Thyroid gland (tissue), 4 donors: ENCODE results near the gene BCL3.

Experiments
- POLR2A ChIP-seq, 2 donors: fragments of 450-650 bp; IDR thresholded peaks; one replicate each; pipeline ENCODE4 v1.6.1; 2017; ENCODE audit warnings: antibody characterized with exemption in 2 of 2, mild to moderate bottlenecking in 2 of 2, moderate library complexity in 1 of 2
- TF ChIP-seq, protein P1 (sequence below), 6 experiments: fragments of 200-600 bp in 3 of 6; fragments of 450-650 bp in 3 of 6; sonication (generic) in 3 of 6; IDR thresholded peaks; one replicate each; pipeline ENCODE4 v1.5.1; 2016 to 2019; ENCODE audit warnings: antibody characterized with exemption in 6 of 6, mild to moderate bottlenecking in 2 of 6, inconsistent platforms in 1 of 6, moderate library complexity in 1 of 6

DNA sequence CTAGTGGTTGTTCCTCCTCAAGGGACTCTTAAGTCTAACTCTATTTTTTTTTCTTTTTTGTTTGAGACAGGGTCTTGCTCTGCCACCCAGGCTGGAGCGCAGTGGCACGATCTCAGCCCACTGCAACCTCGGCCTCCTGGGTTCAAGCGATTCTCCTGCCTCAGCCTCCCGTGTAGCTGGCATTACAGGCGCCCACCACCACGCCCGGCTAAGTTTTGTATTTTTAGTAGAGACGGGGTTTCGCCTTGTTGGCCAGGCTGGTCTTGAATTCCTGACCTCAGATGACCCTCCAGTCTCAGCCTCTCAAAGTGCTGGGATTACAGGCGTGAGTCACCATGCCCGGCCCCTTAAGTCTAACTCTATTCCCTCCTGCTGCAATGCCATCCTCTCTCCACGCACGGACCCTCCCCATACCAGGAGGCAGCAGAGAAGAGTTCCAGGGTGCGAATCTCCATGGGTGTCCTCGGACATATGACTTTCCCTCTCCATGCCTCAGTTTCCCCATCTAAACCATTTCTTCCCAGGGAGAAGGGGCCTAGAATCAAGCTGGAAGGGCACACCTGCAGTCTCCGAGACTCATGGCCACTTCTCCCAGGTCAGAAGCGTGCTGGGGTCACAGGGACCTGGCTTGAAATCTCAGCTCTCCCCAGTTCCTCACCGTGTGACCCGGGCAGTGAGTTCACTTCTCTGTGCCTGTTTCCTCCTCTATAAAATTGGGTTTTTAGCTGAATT, 6.0 kb upstream of the BCL3 start:
- TF ChIP-seq, protein P1, sequence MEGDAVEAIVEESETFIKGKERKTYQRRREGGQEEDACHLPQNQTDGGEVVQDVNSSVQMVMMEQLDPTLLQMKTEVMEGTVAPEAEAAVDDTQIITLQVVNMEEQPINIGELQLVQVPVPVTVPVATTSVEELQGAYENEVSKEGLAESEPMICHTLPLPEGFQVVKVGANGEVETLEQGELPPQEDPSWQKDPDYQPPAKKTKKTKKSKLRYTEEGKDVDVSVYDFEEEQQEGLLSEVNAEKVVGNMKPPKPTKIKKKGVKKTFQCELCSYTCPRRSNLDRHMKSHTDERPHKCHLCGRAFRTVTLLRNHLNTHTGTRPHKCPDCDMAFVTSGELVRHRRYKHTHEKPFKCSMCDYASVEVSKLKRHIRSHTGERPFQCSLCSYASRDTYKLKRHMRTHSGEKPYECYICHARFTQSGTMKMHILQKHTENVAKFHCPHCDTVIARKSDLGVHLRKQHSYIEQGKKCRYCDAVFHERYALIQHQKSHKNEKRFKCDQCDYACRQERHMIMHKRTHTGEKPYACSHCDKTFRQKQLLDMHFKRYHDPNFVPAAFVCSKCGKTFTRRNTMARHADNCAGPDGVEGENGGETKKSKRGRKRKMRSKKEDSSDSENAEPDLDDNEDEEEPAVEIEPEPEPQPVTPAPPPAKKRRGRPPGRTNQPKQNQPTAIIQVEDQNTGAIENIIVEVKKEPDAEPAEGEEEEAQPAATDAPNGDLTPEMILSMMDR (IDR thresholded peaks at IDR 0.05) = no peak
- TF ChIP-seq POLR2A (IDR thresholded peaks at IDR 0.05) = no peak
